H1 (cell line): ENCODE data around the gene MPC1. TPM values are rescaled to one million over a fixed set of nuclear protein-coding genes. Genes with fewer than 3 reads are reported as not detected.

Experiments used
- CTCF ChIA-PET: fragments of 300-600 bp; sonication (Branson Sonifier 250); formaldehyde crosslinking; loops from one replicate; lab custom pipeline; 2021; ENCODE audit not compliant: partially characterized antibody; lab: Charles Lee
- POLR2A ChIA-PET: fragments of 300-600 bp; sonication (Branson Sonifier 250); formaldehyde crosslinking; loops from one replicate; lab custom pipeline; 2021; ENCODE audit warnings: inconsistent platforms; ENCODE audit not compliant: partially characterized antibody; lab: Charles Lee
- DNase-seq, 2 experiments: peaks; one replicate each; pipeline versions ENCODE4 v3.0.0 to v3.0.0-alpha.2; 2010 to 2022; ENCODE audit warnings: low spot score in 2 of 2, low read depth in 1 of 2, mixed read lengths in 1 of 2
- FAIRE-seq: peaks from 2 replicates; lab custom pipeline; 2011; peaks lifted over from hg19 to GRCh38; lab: Jason Lieb, UNC
- H2AFZ ChIP-seq: 2 replicates; pipeline ENCODE4 v1.8.1; 2012; ENCODE audit warnings: low read length, inconsistent platforms
- H2AK5ac ChIP-seq: 2 replicates; pipeline ENCODE4 v1.6.1; 2013; ENCODE audit warnings: low read depth, low read length
- H2BK120ac ChIP-seq: replicated peaks from 2 replicates; pipeline ENCODE3; 2013; ENCODE audit warnings: low read depth, low read length, inconsistent platforms
- H2BK12ac ChIP-seq: 2 replicates; pipeline ENCODE4 v1.6.1; 2013; ENCODE audit warnings: low read depth, low read length
- H2BK15ac ChIP-seq: 2 replicates; pipeline ENCODE4 v1.6.1; 2013; ENCODE audit warnings: low read length
- H2BK20ac ChIP-seq: 2 replicates; pipeline ENCODE4 v1.6.1; 2013; ENCODE audit warnings: low read length
- H2BK5ac ChIP-seq: 2 replicates; pipeline ENCODE4 v1.6.1; 2013; ENCODE audit warnings: low read depth, low read length
- H3K14ac ChIP-seq: 2 replicates; pipeline ENCODE4 v1.6.1; 2013; ENCODE audit warnings: inconsistent platforms; ENCODE audit not compliant: insufficient read length
- H3K18ac ChIP-seq: 2 replicates; pipeline ENCODE4 v1.6.1; 2013; ENCODE audit warnings: low read length; ENCODE audit errors: extremely low read depth
- H3K23ac ChIP-seq: 2 replicates; pipeline ENCODE4 v1.6.1; 2013; ENCODE audit warnings: inconsistent platforms; ENCODE audit not compliant: insufficient read length
- H3K23me2 ChIP-seq: 2 replicates; pipeline ENCODE4 v1.6.1; 2013; ENCODE audit warnings: low read depth, low read length
- H3K27ac ChIP-seq: 2 replicates; pipeline ENCODE4 v1.6.1; 2011; ENCODE audit warnings: low read depth, low read length, inconsistent platforms
- H3K27me3 ChIP-seq, 4 experiments: replicated peaks in 1 of 4; 1 replicate in 1 of 4; 2 replicates in 3 of 4; pipeline versions ENCODE4 v1.6.1 to v1.8.1; 2011 to 2013; ENCODE audit warnings: low read length in 3 of 4, mild to moderate bottlenecking in 3 of 4, inconsistent platforms in 2 of 4, mixed read lengths in 2 of 4, moderate library complexity in 1 of 4; ENCODE audit not compliant: control insufficient read depth in 3 of 4, insufficient read depth in 3 of 4; ENCODE audit errors: extremely low read depth in 1 of 4
- H3K36me3 ChIP-seq, 4 experiments: 2 replicates each; pipeline versions ENCODE4 v1.6.1 to v1.8.1; 2011 to 2013; ENCODE audit warnings: mild to moderate bottlenecking in 4 of 4, low read length in 3 of 4, moderate library complexity in 2 of 4, control low read depth in 1 of 4, inconsistent platforms in 1 of 4; ENCODE audit not compliant: insufficient read depth in 4 of 4, control insufficient read depth in 2 of 4
- H3K4ac ChIP-seq: replicated peaks from 2 replicates; pipeline ENCODE3; 2013; ENCODE audit warnings: low read length, low read depth, mixed read lengths, inconsistent platforms; ENCODE audit not compliant: insufficient read length
- H3K4me1 ChIP-seq, 4 experiments: replicated peaks in 1 of 4; 1 replicate in 1 of 4; 2 replicates in 3 of 4; pipeline versions ENCODE4 v1.6.1 to v1.8.1; 2011 to 2013; ENCODE audit warnings: low read length in 3 of 4, inconsistent platforms in 2 of 4, mixed read lengths in 1 of 4; ENCODE audit not compliant: insufficient read depth in 4 of 4, control insufficient read depth in 3 of 4
- H3K4me2 ChIP-seq, 2 experiments: 2 replicates each; pipeline versions ENCODE4 v1.6.1 to v1.8.1; 2011 to 2013; ENCODE audit warnings: low read depth in 2 of 2, low read length in 2 of 2, control low read depth in 1 of 2, inconsistent platforms in 1 of 2, mild to moderate bottlenecking in 1 of 2; ENCODE audit not compliant: insufficient read depth in 1 of 2
- H3K4me3 ChIP-seq, 4 experiments: fragments of 200-600, 300-600 bp in 1 of 4; sonication (generic), shearing (Covaris generic), sonication (Bioruptor Twin) in 1 of 4; 2 replicates each; pipeline versions ENCODE4 v1.5.1 to v1.8.1; 2011 to 2016; ENCODE audit warnings: low read length in 4 of 4, low read depth in 3 of 4, control low read depth in 2 of 4, inconsistent platforms in 2 of 4, mild to moderate bottlenecking in 2 of 4, mixed read lengths in 1 of 4, moderate library complexity in 1 of 4; ENCODE audit not compliant: insufficient read depth in 2 of 4; ENCODE audit errors: extremely low read depth in 1 of 4
- H3K56ac ChIP-seq: replicated peaks from 2 replicates; pipeline ENCODE3; 2013; ENCODE audit warnings: low read depth, mild to moderate bottlenecking, mixed read lengths, low read length, inconsistent platforms; ENCODE audit not compliant: insufficient read length
- H3K79me1 ChIP-seq: 2 replicates; pipeline ENCODE4 v1.6.1; 2013; ENCODE audit warnings: low read depth, low read length, control low read depth
- H3K79me2 ChIP-seq, 2 experiments: 2 replicates each; pipeline versions ENCODE4 v1.6.1 to v1.8.1; 2012 to 2013; ENCODE audit warnings: low read length in 2 of 2, mild to moderate bottlenecking in 2 of 2, inconsistent platforms in 1 of 2; ENCODE audit not compliant: insufficient read depth in 2 of 2, control insufficient read depth in 1 of 2
- H3K9ac ChIP-seq, 4 experiments: replicated peaks in 1 of 4; 1 replicate in 1 of 4; 2 replicates in 3 of 4; pipeline versions ENCODE4 v1.6.1 to v1.8.1; 2011 to 2013; ENCODE audit warnings: low read depth in 3 of 4, low read length in 3 of 4, control low read depth in 2 of 4, mild to moderate bottlenecking in 2 of 4, moderate library complexity in 2 of 4, inconsistent platforms in 1 of 4; ENCODE audit errors: extremely low read depth in 1 of 4
- H3K9me3 ChIP-seq, 2 experiments: 2 replicates each; pipeline versions ENCODE4 v1.6.1 to v1.8.1; 2012 to 2013; ENCODE audit warnings: mild to moderate bottlenecking in 2 of 2, moderate library complexity in 2 of 2, control low read depth in 1 of 2, inconsistent platforms in 1 of 2, low read depth in 1 of 2, low read length in 1 of 2, mixed read lengths in 1 of 2; ENCODE audit not compliant: insufficient read depth in 2 of 2
- H4K20me1 ChIP-seq, 2 experiments: replicated peaks in 1 of 2; 2 replicates each; pipeline versions ENCODE3 to v1.8.1; 2011 to 2013; ENCODE audit warnings: inconsistent platforms in 2 of 2, low read length in 2 of 2, mild to moderate bottlenecking in 1 of 2; ENCODE audit not compliant: insufficient read depth in 2 of 2, control insufficient read depth in 1 of 2
- H4K5ac ChIP-seq: 2 replicates; pipeline ENCODE4 v1.6.1; 2013; ENCODE audit warnings: low read length, low read depth, mixed read lengths, inconsistent platforms; ENCODE audit not compliant: insufficient read length
- H4K8ac ChIP-seq: 2 replicates; pipeline ENCODE4 v1.8.0; 2013; ENCODE audit warnings: mild to moderate bottlenecking, moderate library complexity, low read length, inconsistent platforms; ENCODE audit not compliant: insufficient read depth; ENCODE audit errors: extremely low read depth
- H4K91ac ChIP-seq: replicated peaks from 2 replicates; pipeline ENCODE3; 2013; ENCODE audit warnings: low read length, mixed read lengths, inconsistent platforms; ENCODE audit not compliant: insufficient read length
- ATF2 ChIP-seq: IDR thresholded peaks from 2 replicates; pipeline ENCODE4 v1.6.1; 2012; ENCODE audit warnings: low read length, inconsistent platforms
- BCL11A ChIP-seq, 2 experiments: IDR thresholded peaks; one replicate each; pipeline ENCODE4 v1.6.1; 2011; ENCODE audit warnings: low read depth in 2 of 2, low read length in 2 of 2, mild to moderate bottlenecking in 2 of 2
- CHD1 ChIP-seq: IDR thresholded peaks from 2 replicates; pipeline ENCODE4 v1.6.1; 2012; ENCODE audit warnings: low read depth, low read length, improper control_type of control experiment
- CTBP2 ChIP-seq: IDR thresholded peaks from 2 replicates; pipeline ENCODE4 v1.7.0; 2011; ENCODE audit warnings: borderline replicate concordance, mild to moderate bottlenecking, moderate library complexity, mixed read lengths, low read length; ENCODE audit not compliant: insufficient read depth, insufficient read length
- FOSL1 ChIP-seq: IDR thresholded peaks from 2 replicates; pipeline ENCODE4 v1.6.1; 2011; ENCODE audit warnings: mild to moderate bottlenecking, low read depth, low read length, moderate library complexity; ENCODE audit not compliant: insufficient read depth
- HDAC2 ChIP-seq, 2 experiments: fragments of 300-600 bp in 1 of 2; sonication (generic) in 1 of 2; IDR thresholded peaks; 2 replicates each; pipeline ENCODE4 v1.6.1; 2011 to 2012; ENCODE audit warnings: low read depth in 2 of 2, low read length in 2 of 2, mild to moderate bottlenecking in 2 of 2, moderate library complexity in 2 of 2, borderline replicate concordance in 1 of 2, inconsistent platforms in 1 of 2
- JUN ChIP-seq: IDR thresholded peaks from 2 replicates; pipeline ENCODE4 v1.6.1; 2011; ENCODE audit warnings: low read depth, mild to moderate bottlenecking, improper control_type of control experiment, low read length
- MAFK ChIP-seq: IDR thresholded peaks from 2 replicates; pipeline ENCODE4 v1.6.1; 2012; ENCODE audit warnings: low read depth, mild to moderate bottlenecking, improper control_type of control experiment, low read length
- POLR2AphosphoS5 ChIP-seq: IDR thresholded peaks from 2 replicates; pipeline ENCODE4 v1.6.1; 2011; ENCODE audit warnings: low read depth, low read length
- SP1 ChIP-seq: IDR thresholded peaks from 2 replicates; pipeline ENCODE4 v1.6.1; 2011; ENCODE audit warnings: low read depth, low read length
- USF2 ChIP-seq: IDR thresholded peaks from 2 replicates; pipeline ENCODE4 v1.6.1; 2011; ENCODE audit warnings: low read length, improper control_type of control experiment
- WGBS, 2 experiments: shearing (Covaris generic) in 1 of 2; methylation state at CpG; one replicate each; pipeline versions ENCODE4 v1.1.6 to v1.1.7; 2013 to 2015; ENCODE audit warnings: low lambda C conversion rate in 2 of 2, mixed read lengths in 2 of 2, inconsistent platforms in 1 of 2, low coverage in 1 of 2, missing lambda C conversion rate in 1 of 2; ENCODE audit not compliant: insufficient replicate concordance in 2 of 2, insufficient coverage in 1 of 2, insufficient read length in 1 of 2; ENCODE audit errors: extremely low coverage in 1 of 2, missing lambda C conversion rate in 1 of 2; 5-methylcytosine and 5-hydroxymethylcytosine counted together
- polyA plus RNA-seq, 7 experiments: library from polyadenylated mRNA; depleted of rRNA in 3 of 7; stranded (reverse) in 5 of 7; unstranded in 2 of 7; fragments of >200 nt in 5 of 7; fragments of 200-250 nt in 2 of 7; gene quantifications; 1 replicate in 5 of 7; 2 replicates in 1 of 7; 4 replicates in 1 of 7; pipeline versions ENCODE4 v1.2.1 to v1.2.3, GENCODE V29; 2011 to 2013; ENCODE audit warnings: missing spikeins in 2 of 7, mixed read lengths in 2 of 7
- total RNA-seq: library from RNA; stranded (reverse); fragmentation: NEBNext Ultra II Directional; extraction: Animal tissue kit (Norgen Biotek cat#: 25700); gene quantifications from 2 replicates; pipeline ENCODE4 v1.2.1, GENCODE V29; 2021

Gene MPC1
- total and polyA plus RNA-seq, 2 of the 8 experiments (the other 6 are each of a cell fraction or from before 2014, with no cell fraction given): 10.2 to 12.6 TPM

- no peak overlapping the region for H2BK5ac ChIP-seq
- no peak overlapping the region for H4K8ac ChIP-seq
- no peak overlapping the region for H2AFZ ChIP-seq
- no peak overlapping the region for H2AK5ac ChIP-seq
- H3K79me2 ChIP-seq: no peaks in the 10 kb centered on the region
- TF ChIP-seq ATF2 (no peak), FOSL1 (no peak), CTBP2 (no peak), JUN (no peak), USF2 (no peak), MAFK (no peak), POLR2AphosphoS5 (no peak), SP1 (no peak), BCL11A (IDR thresholded peaks at IDR 0.05; ENCODE audit: low read depth in 2 of 2, low read length in 2 of 2) (no peak), CHD1 (no peak), HDAC2 (IDR thresholded peaks at IDR 0.05; ENCODE audit: borderline replicate concordance in 1 of 2, low read depth in 2 of 2, low read length in 2 of 2) (no peak)
- no peaks in the 10 kb centered on the region for H3K27me3 ChIP-seq
- no peak overlapping the region for H3K4ac ChIP-seq
- no peak overlapping the region for H2BK20ac ChIP-seq
- H4K5ac ChIP-seq: no peak overlapping the region
- no peak overlapping the region for H2BK15ac ChIP-seq
- no peak overlapping the region for H2BK120ac ChIP-seq
- no peak overlapping the region for H3K4me2 ChIP-seq
- H3K18ac ChIP-seq: no peak overlapping the region
- H3K9ac ChIP-seq: no peak overlapping the region
- H3K23ac ChIP-seq: no peak overlapping the region
- no peak overlapping the region for H3K56ac ChIP-seq
- H3K4me1 ChIP-seq: peaks cover 0 to 3% (median 0%) of the 10 kb centered on the region in 4 experiments; a peak in 2 of 7 replicates
- peaks cover 0 to 8% of the 10 kb centered on the region in 2 experiments for H4K20me1 ChIP-seq
- WGBS, 2 experiments: 86% methylated on average over 15 of the region's 15 CpGs; no CpG with 5 or more reads in 1 of the 2 experiments
- no peak overlapping the region for H4K91ac ChIP-seq
- peaks cover 7% of the 10 kb centered on the region; the same call in 1 of the 2 replicates for H3K23me2 ChIP-seq
- no peak overlapping the region for H2BK12ac ChIP-seq
- no peaks in the 10 kb centered on the region; the same call in 1 of the 2 replicates for H3K79me1 ChIP-seq
- ChIA-PET CTCF (interaction anchor here (1.1 to 2.0 kb wide), 3 partner anchors 9 to 101 kb away, joined by 3 to 6 read pairs (median 3); no protein-coding TSS in a partner anchor), POLR2A (interaction anchor here (1.1 kb wide), 1 partner anchor 83 kb away, joined by 3 read pairs; no protein-coding TSS in a partner anchor)
- no peak for FAIRE-seq
- no peak for DNase-seq
- peaks cover 0 to 3% (median 0%) of the 10 kb centered on the region in 4 experiments; a peak in 2 of 8 replicates for H3K36me3 ChIP-seq
- no peak overlapping the region for H3K4me3 ChIP-seq
- no peak overlapping the region for H3K14ac ChIP-seq
- H3K27ac ChIP-seq: no peak overlapping the region
- H3K9me3 ChIP-seq: no peaks in the 10 kb centered on the region
These were observed 28.5 kb upstream of the MPC1 start for GRCh38 chr6:166411271-166411670.
